Muscle of back (tissue), 13 donors: ENCODE data around the gene PNCK. TPM values are rescaled to one million over a fixed set of nuclear protein-coding genes. Genes with fewer than 3 reads are reported as not detected.
"Not testable (repeated sequence)": the region's sequence is repeated elsewhere in the genome, so short reads cannot be mapped to it uniquely, and the experiment has no call there.

Source experiments
- DNase-seq, 3 donors: peaks; one replicate each; pipeline versions ENCODE4 v3.0.0 to v3.0.0-alpha.2; 2013
- long read RNA-seq, 9 donors: transcript quantifications; one replicate each; lab custom pipeline, GENCODE V29; 2026
- polyA plus RNA-seq, 10 donors: library from polyadenylated mRNA; unstranded; fragments of 120-200 nt; gene quantifications; one replicate each; pipeline ENCODE4 v1.2.1, GENCODE V29; 2013; ENCODE audit not compliant: insufficient read length in 10 of 10

Gene PNCK
- 1 to 10 TPM; 2.9 to 7.8 (median 5.1) TPM for polyA plus RNA-seq
- long read RNA-seq, donor 1, partial matches to known transcripts, result 5 of 6 reads
- long read RNA-seq, donor 1, other reads (novel, unspliced or antisense), result 0 of 6 reads
- long read RNA-seq, donor 2, partial matches to known transcripts, result 0 of 2 reads
- long read RNA-seq, donor 2, other reads (novel, unspliced or antisense), result 0 of 2 reads
- long read RNA-seq, donor 3, result 0 reads
- long read RNA-seq, donor 4, partial matches to known transcripts, result 0 of 1 reads
- long read RNA-seq, donor 4, other reads (novel, unspliced or antisense), result 0 of 1 reads
- long read RNA-seq, donor 5, result 0 reads
- long read RNA-seq, donor 6, partial matches to known transcripts, result 6 of 10 reads
- long read RNA-seq, donor 6, other reads (novel, unspliced or antisense), result 0 of 10 reads
- long read RNA-seq, donor 7, partial matches to known transcripts, result 0 of 1 reads
- long read RNA-seq, donor 7, other reads (novel, unspliced or antisense), result 0 of 1 reads
- long read RNA-seq, donor 8, partial matches to known transcripts, result 0 of 1 reads
- long read RNA-seq, donor 8, other reads (novel, unspliced or antisense), result 0 of 1 reads
- long read RNA-seq, donor 9, result 0 reads

DNA sequence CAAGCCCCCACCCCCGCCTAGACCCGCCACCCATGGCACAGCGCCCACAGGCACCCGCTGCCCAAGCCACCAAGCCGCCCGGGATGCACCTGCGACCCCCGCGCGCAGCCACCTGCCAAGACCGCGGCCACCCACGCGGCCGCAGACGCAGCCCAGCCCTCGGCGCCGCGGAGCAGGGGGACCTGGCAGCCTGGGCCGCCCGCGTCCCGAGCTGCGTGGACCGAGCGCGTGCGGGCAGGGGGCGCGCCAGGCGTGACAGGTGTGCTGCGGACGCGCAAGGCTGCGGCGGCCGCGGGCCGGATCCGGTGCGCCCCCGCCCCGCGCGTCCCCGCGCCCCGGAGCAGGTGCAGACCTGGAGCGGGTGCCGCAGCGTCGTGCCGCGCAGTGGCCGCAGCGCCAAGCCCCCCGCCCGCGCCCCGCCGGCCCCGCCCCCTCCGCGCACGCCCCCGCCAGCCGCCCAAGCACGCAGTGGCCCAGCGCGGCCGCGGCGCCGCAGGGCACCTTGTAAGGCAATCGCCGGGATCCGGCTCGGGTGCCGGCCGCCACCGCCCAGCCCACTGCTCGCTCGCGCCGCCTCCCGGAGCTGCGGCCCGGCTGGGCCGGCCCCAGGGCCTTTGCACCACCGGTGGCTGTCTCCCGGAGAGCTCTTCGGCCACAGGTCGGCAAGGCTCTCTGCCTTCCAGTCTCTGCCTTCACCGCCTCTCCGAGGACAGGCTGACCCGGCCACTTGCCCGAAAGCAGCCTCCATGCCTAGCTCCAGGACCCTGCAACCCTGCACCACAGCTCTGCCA lies at the start of gene PNCK:
Gene PNCK (minus strand): TSS at position 386 of the 791 bp plus-strand sequence. CDS start 737 bp downstream, outside the sequence.
- no peak for DNase-seq

DNA sequence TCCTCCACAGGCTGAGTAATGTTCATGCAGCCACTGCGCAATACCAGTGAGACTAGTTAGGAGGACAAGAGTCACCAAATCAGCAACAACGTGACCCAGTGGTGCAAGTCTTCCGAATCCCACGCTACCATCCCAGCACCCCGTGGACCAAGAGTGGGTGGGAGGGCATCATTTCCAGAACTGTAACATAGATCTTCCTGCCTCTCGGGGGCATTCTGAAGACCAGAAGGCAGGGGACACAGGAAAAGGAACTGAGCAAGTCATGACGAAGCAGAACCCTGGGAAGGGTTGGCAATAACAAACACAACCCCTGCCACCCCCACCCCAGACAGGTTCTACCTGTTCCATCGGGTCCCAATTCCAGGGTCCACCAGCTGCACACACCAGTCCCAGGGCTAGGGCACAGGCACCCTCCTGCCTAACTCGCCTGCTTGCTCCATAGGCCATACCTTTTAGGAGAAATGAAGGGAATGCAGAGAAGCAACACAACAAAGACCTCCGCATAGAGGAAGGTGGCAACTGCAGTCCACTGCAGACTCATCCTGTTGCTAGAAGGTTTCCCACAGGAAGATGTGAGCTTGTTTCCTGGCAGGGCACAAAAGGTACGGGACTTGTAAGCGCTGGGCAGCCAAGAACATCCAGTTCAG lies 49.2 kb upstream of the PNCK start:
- no peak for DNase-seq

DNA sequence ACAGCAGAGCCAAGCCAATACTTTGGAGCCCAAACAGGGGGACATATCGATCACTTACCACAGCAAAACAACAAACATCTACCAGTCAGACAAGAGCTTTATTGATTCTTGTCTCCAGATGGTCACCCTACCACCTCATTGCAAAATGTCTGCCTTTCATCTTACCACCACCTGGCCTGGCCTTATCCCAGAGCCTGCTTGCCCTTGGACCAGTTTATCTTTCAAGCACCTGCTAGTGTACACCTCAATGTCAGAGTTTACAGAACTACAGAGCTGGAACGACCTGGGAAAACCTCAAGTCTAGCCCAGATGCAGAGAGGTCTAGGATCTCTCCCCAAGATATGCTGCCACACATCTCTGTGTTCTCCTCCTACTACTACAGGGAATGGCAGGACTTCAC lies 46.1 kb upstream of the PNCK start:
- no peak for DNase-seq

DNA sequence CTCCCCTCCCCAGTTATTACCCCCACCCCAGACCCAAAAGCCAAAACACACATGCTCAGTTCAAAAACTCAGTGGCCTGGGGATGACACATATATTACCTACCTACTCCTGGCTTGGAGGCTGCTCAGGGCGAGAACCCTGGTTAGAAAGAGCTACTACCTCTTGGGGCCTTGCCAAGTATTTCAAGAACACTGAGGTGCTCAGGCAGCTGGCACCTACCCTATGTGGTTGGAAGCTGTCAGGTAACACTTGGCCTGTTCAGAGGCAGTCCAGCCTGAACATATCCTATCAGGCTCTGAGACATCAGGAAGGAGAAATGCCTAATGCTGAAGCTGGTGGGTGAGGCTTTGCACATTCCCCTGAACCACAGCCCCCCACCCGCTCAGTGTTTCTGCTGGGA lies 45.6 kb upstream of the PNCK start:
- DNase-seq, result no peak

DNA sequence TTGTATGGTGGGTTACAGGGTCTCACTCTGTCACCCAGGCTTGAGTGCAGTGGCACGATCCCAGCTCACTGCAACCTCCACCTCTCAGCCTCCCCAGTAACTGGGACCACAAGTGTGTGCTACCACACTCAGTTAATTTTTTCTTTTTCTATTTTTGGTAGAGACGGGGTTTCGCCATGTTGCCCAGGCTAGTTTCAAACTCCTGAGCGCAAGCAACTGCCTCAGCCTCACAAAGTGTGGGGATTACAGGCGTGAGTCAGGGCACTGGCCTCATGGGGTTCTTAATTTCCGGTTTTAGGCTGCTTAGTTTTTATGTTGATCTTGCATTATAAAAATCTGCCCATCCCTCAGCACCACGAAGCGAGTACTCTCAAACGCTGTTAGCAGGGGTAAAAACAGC lies 43.8 kb upstream of the PNCK start:
- no peak for DNase-seq

DNA sequence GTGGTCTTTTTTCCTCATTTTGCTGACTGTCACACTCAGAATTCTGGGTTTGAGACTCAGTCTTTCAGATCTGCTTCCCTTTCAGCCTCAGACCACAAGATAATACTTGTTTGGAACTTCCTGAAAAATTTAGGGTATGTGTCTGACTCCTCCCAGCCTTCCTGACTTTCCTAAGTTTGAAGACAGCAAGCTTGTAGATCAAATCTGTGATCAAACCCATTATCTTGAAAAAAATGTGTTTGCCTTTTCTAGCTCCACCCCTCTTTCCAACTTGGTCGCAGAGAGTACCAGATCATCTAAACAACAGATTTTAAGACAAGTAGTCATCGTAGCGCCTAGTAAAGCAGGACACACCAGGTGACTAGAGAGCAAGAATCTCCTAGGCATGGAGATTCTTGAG lies 40.6 kb upstream of the PNCK start:
- no peak for DNase-seq

DNA sequence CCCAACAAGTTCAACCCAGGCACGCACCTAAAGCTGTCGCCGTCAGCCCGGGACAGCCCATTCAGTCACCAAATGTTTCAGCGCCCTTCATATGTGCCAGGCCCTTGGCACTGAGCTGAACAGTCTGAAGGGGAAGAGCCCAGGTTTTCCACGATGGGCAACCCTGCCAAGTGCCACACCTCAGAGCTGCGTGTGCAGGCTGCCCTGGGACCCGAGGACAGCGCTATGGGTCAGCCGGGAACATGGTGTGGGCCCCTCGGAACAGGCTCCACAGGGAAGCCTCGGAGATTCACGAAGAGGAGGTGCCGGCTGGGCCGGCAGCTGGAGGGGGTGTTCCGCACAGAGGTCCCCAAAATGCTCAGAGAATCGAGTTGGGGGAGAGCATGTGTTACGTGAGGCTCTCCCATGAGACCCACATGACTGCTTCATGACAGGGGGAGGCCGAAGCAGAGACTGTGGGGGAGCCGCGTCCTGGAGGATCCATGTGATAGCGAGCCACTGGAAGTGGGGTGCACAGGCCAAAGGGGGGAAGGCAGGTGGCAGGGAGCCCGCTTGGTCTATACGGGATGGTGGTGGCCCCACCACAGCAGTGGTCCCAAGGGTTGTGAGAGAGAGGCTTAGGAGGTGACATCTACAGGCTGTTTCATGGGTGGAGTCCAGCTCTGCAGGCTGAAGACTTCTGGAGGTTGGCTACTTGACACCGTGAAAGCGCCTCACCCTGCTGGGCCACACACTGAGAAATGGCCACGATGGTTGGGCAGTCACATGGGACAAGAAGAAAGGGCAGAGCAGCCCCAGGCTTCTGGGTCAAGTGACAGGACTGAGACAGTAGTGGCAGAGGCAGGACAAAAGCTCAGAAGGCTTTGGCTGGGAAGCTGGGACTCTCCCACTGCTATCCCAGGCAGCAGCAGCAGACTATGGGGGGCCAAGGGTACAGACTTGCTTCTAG lies 36.4 kb upstream of the PNCK start:
- no peak for DNase-seq

DNA sequence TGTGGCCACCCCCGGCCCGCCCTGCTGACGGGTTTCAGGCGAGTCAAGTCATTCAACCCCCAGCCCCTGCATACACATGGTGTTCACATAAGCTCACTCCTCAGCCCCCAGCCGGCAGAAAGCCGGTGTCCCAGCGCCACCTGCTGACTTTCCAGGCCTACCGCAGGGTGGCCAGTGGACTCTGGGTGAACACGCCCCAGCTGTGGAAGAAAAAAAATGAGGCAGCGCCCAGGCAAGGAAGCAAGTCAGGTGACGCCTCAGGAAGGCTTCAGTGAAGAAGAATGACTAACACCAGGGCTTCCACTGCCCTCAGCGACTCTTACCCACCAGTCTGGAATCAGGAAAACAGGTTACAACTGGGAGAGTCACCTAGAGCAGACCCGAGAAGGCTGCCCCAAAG lies 34.8 kb upstream of the PNCK start:
- peak in 2 of 3 donors; percentile 57 to 71 for DNase-seq

DNA sequence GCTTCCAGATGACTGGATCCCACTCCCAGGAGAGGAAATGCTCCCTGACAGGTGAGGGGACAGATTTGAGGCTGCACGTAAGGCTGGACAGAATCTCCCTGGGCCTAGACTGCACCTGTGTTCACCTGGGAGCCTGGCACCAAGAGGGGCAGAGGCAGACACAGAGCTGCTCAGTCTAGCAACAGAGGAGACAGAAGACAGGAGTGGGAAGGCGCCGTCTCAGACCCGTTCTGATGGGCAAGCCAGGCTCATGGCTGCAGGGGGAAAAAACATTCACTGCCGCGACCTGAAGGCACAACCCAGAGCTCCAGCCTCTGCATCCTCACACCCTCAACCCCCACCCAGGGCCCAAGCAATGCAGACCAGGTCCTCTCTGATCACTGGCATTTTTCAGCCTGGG lies 33.8 kb upstream of the PNCK start:
- DNase-seq, result no peak

DNA sequence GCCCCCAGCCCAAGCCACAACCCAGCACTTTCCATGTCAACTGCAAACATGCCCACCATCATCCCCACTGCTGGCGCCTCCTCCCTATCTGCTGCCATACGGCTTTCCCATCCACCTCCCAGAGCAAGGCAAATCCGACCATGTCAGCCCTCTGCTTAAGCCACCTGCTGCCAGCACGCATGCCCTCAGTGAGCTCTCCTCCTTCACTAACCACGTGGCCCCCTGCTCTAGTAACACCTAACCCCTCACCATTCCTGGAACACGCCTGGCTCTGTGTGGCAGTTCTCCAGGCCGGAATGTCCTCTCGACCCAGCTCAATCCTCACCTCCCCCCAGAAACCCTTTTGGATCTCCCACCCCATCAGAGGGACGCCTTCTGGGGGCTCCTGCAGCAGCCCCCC lies 33.2 kb upstream of the PNCK start:
- DNase-seq, result no peak

DNA sequence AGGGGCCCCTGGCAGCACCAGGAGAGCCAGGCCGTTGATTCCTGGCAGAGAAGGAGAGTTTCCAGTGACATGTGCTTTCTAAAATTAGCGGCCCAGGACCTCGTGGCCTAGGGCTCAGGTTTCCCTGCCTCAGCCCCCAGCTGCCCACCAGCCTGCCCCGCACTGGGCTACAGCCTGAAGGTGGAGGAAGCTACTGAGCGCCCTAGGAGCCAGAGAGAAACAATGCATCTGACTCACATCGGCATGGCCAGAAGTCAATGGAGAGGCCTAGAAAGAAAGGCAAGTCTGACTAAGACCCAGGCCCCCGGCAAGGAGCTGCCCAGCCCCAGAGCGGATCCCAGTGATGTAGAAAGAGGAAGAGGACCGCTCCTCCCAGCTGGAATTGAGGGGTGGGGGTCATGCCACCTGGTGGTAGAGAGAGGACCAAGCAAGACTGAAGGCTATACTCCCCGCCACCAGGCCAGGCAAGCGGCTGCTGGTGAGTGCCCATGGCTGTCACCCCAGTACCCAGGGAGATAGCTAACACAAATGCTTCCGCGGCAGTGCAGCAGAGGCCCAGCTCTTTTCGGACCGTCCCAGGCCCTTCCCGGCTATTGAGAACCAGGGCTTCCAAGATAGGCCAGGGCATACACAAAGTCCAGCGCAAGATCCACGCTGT lies 31.9 kb upstream of the PNCK start:
- not testable (repeated sequence) for DNase-seq

DNA sequence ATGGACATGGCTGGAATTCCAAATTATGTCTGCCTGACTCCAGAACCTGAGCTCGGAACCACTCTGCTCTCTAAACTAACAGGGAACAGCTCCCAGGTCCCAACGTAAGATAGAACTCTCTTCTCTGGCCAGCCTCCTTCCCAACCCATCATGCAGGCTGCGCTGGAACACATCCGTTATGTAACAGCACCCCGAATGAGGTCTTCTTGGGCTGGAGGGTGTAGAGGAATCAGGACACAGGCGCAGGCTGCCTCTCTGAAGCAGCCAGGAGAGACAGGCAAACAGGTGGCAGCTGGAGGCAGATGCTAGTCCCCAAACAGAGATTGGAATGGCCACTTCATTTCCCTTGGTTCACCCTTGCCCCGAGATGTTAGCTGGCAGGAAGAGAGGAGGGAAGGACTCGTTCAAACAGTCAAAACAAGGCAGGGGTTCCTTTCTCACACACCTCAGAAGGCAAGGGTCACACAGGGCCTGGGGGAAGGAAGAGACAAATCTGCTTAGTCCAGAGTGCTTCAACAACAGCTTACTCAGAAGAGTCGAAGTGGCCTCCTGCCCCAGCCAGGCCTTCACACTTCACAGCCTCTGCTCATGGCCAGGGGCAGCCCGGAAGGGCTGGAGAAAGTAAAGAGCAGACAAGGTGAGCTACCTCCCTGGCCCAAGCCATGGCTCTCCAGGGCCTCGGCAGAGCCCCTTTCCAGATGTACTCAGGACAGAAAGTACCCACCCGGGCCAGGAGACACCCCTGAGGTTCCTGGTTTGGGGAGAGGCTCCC lies 31.2 kb upstream of the PNCK start:
- DNase-seq, result not testable (repeated sequence)

DNA sequence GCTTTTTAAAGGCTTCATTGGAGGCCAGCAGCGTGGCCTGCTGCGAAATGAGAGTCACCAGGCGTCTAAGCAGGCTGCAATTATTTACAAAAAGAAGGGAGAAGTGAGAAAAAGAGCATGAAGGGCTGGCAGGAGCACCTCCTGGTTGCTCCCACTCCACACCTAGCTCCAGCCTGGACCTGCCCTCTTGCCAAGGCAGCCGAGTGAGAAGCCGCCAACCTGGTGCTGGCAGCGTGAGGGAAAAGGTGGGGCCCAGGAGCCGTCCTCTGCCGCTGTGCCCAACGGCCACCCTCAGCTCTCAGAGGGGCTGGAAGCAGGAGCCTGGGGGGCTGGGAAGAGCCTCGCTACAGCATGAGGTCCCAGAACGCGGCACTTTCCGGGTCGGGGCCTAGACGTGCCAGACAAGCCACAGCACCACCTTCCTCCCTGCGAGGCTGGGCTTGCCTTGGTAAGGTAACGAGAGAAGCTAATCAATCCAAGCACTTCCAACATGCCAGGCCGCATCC lies 30.5 kb upstream of the PNCK start:
- DNase-seq, result no peak

DNA sequence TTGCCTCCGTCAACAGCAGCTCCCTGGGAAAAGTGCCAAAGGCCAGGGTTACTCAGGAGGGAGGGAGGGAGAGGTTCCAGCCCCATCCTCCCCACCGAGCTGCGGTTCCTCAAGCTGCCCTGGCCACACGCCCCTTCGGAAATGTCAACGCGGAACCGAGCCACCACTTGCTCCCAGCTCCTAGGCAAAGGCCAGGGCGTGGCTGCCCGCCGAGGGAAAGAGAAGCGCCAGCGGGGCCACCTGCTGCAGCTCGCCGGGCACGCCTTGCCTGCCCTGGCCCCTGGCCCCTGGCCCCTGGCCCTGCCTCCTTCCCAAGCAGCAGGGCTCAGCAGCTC lies 29.4 kb upstream of the PNCK start:
- no peak for DNase-seq

DNA sequence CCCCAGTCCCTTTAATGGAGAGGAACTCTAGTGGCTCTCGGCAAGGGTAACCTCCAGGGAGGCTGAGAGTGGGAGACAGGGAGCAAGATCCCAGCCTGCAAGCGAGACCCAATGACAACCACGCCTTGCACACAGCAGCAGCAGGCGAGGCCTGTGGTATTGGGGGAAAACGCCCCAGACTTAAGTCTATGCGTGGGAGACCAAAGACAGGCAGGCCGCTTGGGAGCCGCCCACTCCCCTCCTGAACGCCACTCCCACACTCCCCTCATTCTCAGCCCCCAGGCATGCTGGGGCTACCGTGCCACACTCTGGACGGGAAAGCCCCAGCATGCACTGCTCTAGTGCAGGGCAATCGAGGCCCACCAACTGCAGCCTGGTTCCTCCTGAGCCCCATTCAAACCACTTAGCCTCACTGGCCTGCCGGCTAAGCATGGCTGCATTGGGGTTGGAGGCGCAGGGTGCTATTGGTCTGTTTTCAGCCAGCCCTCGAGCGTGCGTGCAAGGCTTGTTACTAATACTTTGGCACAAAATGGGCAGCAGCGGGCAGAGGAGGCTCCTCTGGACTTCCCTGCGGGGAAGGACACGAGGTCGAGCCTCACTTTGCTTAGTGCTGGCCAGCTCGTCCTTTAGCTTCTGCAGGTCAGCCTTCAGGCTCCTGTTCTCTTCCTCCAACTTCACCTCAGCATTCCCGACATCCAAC lies 28.9 kb upstream of the PNCK start:
- no peak for DNase-seq

DNA sequence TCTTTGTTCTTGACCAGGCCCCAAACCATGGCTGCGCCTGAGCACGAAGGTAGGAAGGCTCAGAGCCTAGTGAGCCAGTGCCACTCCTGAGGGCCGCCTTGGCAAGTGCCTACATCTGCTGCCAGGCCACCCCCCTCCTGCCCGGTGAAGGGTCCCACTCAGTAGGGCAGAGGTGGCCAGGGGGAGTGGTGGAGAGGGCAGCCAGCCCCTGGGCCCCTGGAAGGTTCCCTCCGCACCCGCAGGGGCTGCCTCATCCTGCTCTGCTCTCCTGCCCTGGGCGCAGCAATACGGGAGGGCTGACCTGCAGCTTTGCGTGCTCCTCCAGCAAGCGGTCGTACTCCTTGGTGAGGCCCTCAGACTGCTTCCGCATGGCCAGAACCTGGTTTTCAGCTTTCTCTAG lies 28.1 kb upstream of the PNCK start:
- DNase-seq, result no peak

DNA sequence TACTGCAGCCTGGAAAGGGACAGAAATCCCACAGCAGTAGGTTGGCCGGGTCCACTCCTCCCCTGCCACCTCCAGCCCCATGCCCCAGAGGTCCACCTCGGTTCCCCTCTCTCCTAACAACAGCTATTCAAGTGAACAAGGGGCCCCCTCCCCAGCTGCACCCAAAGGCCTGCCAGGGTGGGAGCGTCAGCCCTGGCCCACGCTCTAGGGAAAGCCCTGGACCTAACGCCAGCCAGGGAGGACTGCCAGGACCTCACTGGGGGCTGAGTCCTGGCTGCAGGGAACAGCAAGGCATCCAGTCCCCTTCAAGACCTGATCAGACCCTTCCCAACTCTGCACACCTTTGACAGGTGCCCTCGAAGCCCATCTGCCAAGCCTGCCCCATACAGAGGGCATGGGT lies 27.4 kb upstream of the PNCK start:
- DNase-seq, result no peak

DNA sequence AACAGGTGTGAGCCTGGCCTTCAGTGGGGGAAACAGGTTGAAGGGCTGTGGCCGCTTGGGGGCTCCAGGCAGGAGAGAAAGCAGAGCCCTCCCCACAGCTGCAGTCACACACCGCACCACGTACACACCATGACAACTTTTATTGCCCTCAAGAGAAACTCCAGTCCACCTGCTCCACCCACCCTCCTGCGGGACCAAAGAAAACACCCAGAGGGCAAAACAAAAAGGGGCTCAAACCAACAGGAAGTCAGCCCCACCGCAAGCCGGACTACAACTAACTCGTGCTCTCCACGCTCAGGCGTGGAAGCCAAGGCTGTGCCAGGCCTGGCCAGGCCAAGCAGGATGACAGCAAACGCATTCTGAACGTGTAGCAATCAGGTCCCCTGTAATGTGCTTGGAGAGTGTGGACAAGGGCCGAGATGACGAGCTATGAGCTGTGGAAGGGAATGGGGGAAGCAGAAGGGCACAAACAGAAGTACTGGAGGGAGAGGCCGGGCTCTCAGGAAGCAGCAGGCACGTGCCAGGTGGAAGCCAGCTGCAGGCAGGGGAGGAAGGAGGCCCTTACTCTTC lies 26.8 kb upstream of the PNCK start:
- no peak for DNase-seq
